Measurements from ENCODE around the gene KLK11.
"Not testable (repeated sequence)": the region's sequence is repeated elsewhere in the genome, so short reads cannot be mapped to it uniquely, and the experiment has no call there.

KLK11 gene

DNA sequence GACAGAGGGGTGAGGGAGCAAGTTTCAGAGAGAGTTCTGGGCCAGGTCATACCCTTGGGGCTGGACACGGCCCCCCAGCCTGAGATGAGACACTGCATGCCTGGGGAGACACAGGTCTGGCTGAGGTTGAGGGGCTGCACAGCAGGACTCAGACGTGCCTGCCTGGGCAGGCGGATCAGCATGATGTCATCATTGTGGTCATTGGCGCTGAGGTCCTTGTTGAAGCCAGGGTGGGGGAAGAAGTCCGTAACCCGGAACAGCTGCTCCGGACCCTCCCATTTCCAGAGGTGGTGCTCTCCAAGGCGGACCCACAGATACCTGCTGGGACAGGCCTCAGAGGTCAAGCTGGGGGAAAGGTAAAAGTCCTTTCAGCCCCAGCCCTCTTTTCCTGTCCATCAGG is 20.0 kb downstream of the KLK11 start:
- no peak for DNase-seq

GRCh38 chr19:51005248-51005647 is 21.2 kb downstream of the KLK11 start:
- no peak for DNase-seq

GRCh38 chr19:51003316-51003715 is 23.1 kb downstream of the KLK11 start:
- DNase-seq, result no peak

- peak in 4 of 56 donors; percentile 10 to 63 (median 26) for DNase-seq
Observed at GRCh38 chr19:51002542-51003311, 23.7 kb downstream of the KLK11 start.

DNA sequence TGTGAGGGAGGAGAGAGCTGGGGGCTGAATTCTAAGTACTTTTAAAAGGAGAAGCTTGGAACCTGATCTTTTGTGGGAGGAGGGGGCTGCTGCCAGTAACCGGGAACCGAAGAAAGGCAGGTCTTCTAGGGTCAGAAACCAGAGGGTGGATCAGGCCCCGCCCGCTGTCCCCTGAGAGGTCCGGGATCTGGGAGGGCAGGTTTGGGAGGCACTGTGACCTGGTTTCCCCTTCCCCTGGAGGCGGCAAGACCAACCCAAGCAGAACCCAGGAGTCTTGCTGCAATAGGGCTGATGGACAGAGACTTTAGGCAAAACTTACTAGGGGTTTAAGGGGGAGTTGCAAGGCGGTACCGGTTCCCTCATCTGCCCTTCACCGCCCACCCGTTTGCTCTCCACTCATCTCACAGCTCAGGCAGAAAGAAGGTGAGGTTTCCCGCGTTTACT is 24.3 kb downstream of the KLK11 start:
- DNase-seq, result no peak

DNA sequence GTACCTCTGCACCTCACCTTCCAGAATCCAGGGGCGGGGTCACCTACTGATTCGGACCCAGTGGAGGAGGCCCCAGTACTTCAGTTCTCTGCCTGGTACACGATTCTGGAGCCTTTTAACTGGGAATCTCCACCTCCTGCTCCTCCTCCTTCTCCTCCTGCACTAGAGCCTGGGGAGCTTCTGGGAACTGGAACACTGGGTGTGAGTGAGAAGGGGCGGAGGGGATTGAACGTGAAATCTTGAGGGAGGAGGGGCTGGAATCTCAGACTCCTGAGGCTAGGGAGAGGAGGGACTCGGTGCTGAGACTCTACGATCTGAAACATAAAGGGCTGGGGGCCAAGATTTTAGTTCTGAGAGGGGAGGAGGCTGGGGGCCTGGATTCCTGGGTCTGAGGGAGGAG is 24.9 kb downstream of the KLK11 start, which contains the start of gene KLK8:
Gene KLK8, minus strand, starts transcription at position 90 of the 400 bp plus-strand sequence. CDS start 437 bp downstream, outside the sequence.
- no peak for DNase-seq

GRCh38 chr19:51000981-51001380 is 25.4 kb downstream of the KLK11 start:
- DNase-seq, result no peak

DNA sequence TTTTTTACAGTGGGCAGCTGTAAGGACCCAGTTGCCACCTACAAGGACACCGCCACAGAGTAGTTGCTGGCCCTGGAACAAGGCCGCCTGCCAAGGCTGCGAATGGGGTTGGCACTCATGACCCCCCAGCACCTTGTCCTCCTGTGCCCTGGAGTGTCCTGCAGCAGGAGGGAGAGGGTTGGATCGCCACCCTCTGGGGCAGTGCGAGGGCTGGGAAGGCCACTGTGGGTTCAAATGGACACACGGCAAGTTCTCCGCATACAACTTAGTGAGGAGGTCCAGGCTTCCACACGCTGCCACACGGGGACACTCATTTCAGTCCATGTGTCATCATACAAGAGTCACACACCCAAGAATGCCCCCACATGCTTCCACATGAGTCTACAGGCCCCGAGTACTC is 26.0 kb downstream of the KLK11 start:
- DNase-seq, result no peak

GRCh38 chr19:50998686-50999085 is 27.7 kb downstream of the KLK11 start:
- no peak for DNase-seq

DNA sequence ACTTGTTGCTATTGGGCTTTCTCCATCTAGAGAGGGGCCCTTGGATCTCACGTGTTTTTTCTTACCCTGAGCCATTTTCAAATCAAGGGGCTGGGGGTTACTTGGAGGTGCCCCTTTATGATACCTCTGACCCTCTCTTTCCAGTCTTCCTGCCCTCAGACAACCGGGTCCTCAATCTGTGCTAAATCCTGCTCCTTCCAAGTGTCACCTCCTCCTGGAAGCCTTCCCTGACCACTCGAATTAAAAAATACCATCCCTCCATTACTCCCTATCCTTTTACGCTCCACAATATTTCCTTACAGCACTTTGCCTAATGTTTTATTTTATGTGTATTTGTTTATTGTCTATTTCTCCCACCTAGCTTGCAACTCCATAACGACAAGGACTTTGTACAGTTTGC is 28.4 kb downstream of the KLK11 start:
- DNase-seq, result no peak

DNA sequence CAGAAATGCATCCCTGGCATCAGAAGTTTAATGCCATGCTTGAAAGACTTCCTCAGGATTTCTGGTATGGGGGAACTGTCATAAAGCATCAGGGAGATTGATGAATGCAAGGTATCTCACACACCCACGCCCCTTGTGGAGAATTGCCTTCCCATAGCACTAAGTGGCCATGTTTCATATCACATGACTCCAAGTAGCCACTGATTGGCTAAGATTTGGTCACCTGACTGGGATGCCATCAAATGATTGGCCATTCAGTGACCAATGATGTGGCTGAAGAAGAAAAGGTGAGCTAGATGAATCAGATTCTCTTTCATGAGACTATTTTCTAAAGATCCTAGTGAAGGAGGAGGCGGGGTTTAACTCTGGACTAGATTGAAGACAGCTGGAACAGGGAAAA is 32.3 kb downstream of the KLK11 start:
- DNase-seq, result no peak

DNA sequence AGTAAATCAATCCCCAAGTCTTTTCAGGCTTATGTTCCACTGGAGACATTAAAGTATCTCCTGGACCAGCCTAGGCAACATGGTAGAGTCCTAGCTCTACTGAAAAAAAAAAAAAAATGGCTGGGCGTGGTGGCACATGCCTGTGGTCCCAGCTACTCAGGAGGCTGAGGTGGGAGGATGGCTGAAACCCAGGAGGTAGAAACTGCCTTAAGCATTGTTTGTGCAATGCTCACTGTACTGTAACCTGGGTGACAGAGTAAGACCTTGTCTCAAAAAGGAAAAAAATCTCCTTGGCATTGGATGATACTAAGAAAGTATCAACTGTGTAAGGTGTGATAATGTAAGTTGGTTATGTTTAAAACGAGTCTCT is 33.8 kb downstream of the KLK11 start:
- no peak for DNase-seq

DNA sequence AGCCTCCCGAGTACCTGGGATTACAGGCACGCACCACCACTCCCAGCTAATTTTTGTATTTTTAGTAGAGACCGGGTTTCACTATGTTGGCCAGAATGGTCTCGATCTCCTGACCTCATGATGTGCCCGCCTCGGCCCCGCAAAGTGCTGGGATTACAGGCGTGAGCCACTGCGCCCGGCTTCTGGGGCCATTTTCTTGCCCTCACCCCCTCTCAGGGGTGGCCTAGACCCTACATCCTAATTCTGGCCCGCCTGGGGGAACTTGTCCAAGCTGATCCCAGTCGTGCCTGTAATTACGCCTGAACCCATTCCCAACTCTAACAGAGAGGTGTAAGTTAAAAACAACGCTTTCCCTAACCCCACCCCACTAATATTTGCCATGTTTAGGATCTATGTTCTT is 42.0 kb downstream of the KLK11 start:
- not testable (repeated sequence) for DNase-seq

GRCh38 chr19:50983625-50984292 is 42.7 kb downstream of the KLK11 start, which contains the start of gene KLK7:
Gene KLK7 (minus strand): TSS chr19:50983917. CDS start chr19:50982399, 1,518 bp downstream.
- DNase-seq, result peak in 3 of 56 donors; percentile 10 to 18 (median 13)

- no peak for DNase-seq
Observed at GRCh38 chr19:50982186-50982585, 44.2 kb downstream of the KLK11 start.

DNA sequence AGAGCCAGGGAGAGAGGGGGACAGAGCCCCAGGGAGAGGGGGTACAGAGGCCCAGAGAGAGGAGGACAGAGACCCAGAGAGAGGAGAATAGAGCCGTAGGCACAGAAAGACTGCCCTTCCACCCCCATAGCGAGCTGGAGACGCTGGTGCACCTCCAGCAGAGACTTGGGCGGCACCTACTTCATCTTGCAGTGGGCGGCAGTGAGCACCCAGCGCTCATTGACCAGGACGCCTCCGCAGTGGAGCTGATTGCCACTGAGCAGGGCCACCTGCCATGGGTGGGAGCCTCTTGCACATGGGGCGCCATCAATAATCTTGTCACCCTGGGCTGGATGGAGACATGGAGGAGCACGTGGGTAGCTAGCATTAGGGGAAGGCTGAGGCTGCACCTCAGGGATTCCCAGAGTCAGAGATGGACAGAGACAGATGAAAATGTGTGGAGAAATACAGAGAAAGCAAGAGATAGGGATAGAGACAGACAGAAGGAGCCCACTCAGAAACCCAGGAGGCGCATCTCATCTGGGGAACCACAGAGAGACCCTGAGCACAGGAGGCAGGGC is 44.7 kb downstream of the KLK11 start:
- peak in 2 of 56 donors; percentile 10 to 14 for DNase-seq

DNA sequence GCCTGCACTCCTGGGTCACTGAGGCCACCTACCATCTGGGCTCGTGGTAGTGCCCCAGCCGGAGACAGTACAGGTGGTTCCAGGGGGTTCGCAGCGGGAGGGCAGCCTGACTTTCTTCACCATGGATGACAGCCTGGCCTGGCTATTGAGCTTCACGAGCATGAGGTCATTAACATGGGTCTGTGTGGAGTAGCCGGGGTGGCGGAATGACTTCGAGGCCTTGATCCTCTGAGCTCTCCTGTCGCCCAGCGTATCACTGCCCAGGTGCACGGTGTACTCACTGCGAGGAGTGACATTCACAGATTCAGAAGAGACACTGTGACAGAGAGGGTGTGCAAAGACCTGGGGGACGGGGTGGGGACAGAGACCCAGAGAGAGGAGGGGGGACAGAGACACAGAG is 46.2 kb downstream of the KLK11 start:
- DNase-seq, result no peak

DNA sequence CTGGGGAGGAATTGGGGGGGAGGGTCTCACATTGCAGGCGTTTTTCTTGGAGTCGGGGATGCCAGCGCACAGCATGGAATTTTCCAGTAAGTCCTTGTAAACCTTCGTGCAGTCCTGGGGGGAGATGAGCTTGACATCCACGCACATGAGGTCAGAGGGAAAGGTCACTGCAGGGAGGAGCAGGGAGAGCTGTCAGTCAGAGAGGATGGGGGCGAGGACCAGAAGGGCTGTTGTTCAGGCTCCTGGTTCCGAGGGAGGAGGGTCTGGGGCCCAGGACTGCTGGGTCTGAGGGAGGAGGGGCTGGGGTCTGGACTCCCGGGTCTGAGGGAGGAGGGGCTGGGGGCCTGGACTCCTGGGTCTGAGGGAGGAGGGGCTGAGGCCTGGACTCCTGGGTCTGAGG is 46.7 kb downstream of the KLK11 start:
- DNase-seq, result peak in 1 of 56 donors; percentile 5

- no peak for DNase-seq
Observed at GRCh38 chr19:50978772-50979390, 47.5 kb downstream of the KLK11 start.

- no peak for DNase-seq
Observed at GRCh38 chr19:50977626-50978025, 48.8 kb downstream of the KLK11 start.

GRCh38 chr19:50975766-50976165 is 50.6 kb downstream of the KLK11 start:
- peak in 1 of 56 donors; percentile 3 for DNase-seq
